Body of pancreas (tissue), 4 donors: ENCODE measurements around the gene PACS1. TPM values are rescaled to one million over a fixed set of nuclear protein-coding genes. Genes with fewer than 3 reads are reported as not detected.

Experiments used
- ATAC-seq: fragments of 150-250 bp; one replicate; pipeline ENCODE4 v1.9.1; 2016
- DNase-seq, 4 donors: peaks; one replicate each; pipeline ENCODE4 v3.0.0-alpha.2; 2019
- H3K27ac ChIP-seq, 4 donors: fragments of 200-600 bp; sonication (generic); 1 replicate in 3 of 4; 2 replicates in 1 of 4; pipeline versions ENCODE4 v1.5.1 to v1.6.1; 2016 to 2019; ENCODE audit warnings: mild to moderate bottlenecking in 1 of 4, mixed read lengths in 1 of 4, moderate library complexity in 1 of 4
- H3K27me3 ChIP-seq, 2 donors: fragments of 200-600 bp; sonication (generic); one replicate each; pipeline ENCODE4 v1.6.0; 2016; ENCODE audit warnings: mild to moderate bottlenecking in 1 of 2
- H3K36me3 ChIP-seq, 2 donors: fragments of 200-600 bp; sonication (generic); replicated peaks in 1 of 2; 2 replicates each; pipeline ENCODE4 v1.5.1; 2016; ENCODE audit warnings: low read depth in 2 of 2; ENCODE audit not compliant: insufficient read depth in 1 of 2
- H3K4me1 ChIP-seq: fragments of 200-600 bp; sonication (generic); one replicate; pipeline ENCODE4 v1.6.0; 2016
- H3K4me3 ChIP-seq, 2 donors: fragments of 200-600 bp; sonication (generic); 1 replicate in 1 of 2; 2 replicates in 1 of 2; pipeline ENCODE4 v1.5.1; 2016 to 2019
- H3K9me3 ChIP-seq, 3 donors: fragments of 200-600 bp; sonication (generic); 1 replicate in 2 of 3; 2 replicates in 1 of 3; pipeline ENCODE4 v1.5.1; 2016
- POLR2A ChIP-seq, 3 donors: fragments of 450-650 bp; IDR thresholded peaks; one replicate each; pipeline ENCODE4 v1.6.1; 2016; ENCODE audit warnings: antibody characterized with exemption in 3 of 3, mild to moderate bottlenecking in 2 of 3
- WGBS, 2 donors: methylation state at CpG; one replicate each; pipeline ENCODE4 v1.1.5; 2017; 5-methylcytosine and 5-hydroxymethylcytosine counted together
- intact Hi-C: fragments of 100-400 bp; cut with DNase I; formaldehyde crosslinking; loops from one replicate; pipeline ENCODE4 v1.15.1; 2023
- total RNA-seq, 2 donors: library from RNA; depleted of rRNA; stranded (reverse); fragments of >200 nt; gene quantifications; one replicate each; pipeline ENCODE4 v1.1.0, GENCODE V29; 2016
- TF ChIP-seq, protein P1 (sequence below), 7 experiments: fragments of 450-650 bp in 4 of 7; fragments of 200-600 bp in 3 of 7; sonication (generic) in 3 of 7; IDR thresholded peaks; one replicate each; pipeline ENCODE4 v1.5.1; 2016 to 2019; ENCODE audit warnings: antibody characterized with exemption in 7 of 7

The PACS1 gene
- total RNA-seq, 2 donors from 2014 or later, result 17.5 to 19.7 TPM

DNA sequence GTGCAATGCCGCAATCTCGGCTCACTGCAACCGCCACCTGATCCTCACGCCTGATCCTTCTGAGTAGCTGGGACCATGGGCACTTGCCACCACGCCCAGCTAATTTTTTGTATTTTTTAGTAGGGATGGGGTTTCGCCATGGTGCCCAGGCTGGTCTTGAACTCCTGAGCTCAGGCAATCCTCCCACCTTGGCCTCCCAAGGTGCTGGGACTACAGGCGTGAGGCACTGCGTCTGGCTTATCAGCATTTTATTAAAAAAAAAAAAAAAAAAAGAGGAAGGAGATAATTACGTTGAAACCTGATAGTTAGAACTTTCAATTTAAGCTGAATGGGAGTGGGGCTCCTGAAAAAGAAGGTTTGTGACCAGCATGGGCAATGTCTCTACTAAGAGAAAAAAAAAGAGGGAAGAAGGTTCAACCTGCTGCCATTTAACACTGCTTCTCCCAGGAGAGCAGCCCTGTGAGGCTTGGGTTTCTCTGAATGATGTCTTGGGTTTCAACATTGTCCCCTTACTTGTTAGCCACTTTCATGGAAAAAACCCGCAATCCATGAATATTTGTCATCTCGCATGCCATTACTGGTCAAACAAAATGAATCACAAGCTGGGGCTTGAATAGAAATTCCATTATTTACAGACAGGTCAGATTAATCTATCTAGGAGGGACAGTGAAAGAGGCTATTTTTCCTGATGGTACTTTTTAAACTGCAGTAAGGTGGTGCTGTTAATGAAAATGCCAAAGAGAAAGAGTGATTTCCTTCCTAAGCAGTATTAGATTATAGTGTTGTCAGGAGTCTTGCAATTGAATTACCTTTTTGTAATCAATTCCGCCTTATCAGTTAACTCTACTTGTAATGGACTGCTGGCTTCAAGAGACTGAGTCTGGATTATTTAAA lies 72.5 kb downstream of the PACS1 start:
- WGBS, 2 donors, result 54 to 57% methylated on average over 12 of the region's 12 CpGs
- H3K27ac ChIP-seq, result peak overlapping the region; percentile 45 to 79 (median 58)
- no peaks in the 10 kb centered on the region for H3K36me3 ChIP-seq
- H3K9me3 ChIP-seq, result no peaks in the 10 kb centered on the region
- H3K4me1 ChIP-seq, result peaks cover 51% of the 10 kb centered on the region
- DNase-seq (peak in 1 of 4 donors; percentile 11), ATAC-seq (peak; percentile 25)
- intact Hi-C loops, result no loop called here
- TF ChIP-seq, protein P1, sequence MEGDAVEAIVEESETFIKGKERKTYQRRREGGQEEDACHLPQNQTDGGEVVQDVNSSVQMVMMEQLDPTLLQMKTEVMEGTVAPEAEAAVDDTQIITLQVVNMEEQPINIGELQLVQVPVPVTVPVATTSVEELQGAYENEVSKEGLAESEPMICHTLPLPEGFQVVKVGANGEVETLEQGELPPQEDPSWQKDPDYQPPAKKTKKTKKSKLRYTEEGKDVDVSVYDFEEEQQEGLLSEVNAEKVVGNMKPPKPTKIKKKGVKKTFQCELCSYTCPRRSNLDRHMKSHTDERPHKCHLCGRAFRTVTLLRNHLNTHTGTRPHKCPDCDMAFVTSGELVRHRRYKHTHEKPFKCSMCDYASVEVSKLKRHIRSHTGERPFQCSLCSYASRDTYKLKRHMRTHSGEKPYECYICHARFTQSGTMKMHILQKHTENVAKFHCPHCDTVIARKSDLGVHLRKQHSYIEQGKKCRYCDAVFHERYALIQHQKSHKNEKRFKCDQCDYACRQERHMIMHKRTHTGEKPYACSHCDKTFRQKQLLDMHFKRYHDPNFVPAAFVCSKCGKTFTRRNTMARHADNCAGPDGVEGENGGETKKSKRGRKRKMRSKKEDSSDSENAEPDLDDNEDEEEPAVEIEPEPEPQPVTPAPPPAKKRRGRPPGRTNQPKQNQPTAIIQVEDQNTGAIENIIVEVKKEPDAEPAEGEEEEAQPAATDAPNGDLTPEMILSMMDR (IDR thresholded peaks at IDR 0.05), result no peak
- no peak for TF ChIP-seq POLR2A (IDR thresholded peaks at IDR 0.05)
- H3K27me3 ChIP-seq, result no peaks in the 10 kb centered on the region
- H3K4me3 ChIP-seq, result no peak overlapping the region

DNA sequence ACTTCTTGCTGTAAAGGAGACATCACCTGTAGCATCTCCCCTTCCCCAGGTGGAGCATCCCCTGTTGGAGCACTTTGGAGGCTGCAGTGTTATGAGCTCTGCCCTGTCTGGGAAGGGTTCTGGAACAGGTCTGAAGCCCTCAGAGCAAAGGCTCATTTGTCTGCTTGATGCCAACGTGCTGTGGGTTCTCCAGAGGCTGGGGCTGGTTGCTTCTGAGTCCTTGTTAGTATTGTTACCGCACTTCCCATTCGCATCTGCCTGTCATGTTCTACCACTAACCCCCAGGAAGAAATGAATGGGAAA lies 73.1 kb downstream of the PACS1 start:
- Histone ChIP-seq H3K4me3 (no peak overlapping the region), H3K9me3 (no peaks in the 10 kb centered on the region), H3K36me3 (no peaks in the 10 kb centered on the region), H3K27ac (peak overlapping the region; percentile 45 to 79 (median 58)), H3K27me3 (no peaks in the 10 kb centered on the region), H3K4me1 (peaks cover 50% of the 10 kb centered on the region)
- DNase-seq, result no peak
- intact Hi-C loops, result no loop called here
- 54 to 59% methylated on average over 3 of the region's 3 CpGs for WGBS, 2 donors
- peak; percentile 8 for ATAC-seq
- no peak for TF ChIP-seq POLR2A (IDR thresholded peaks at IDR 0.05)
- TF ChIP-seq, protein P1 (IDR thresholded peaks at IDR 0.05), result no peak

DNA sequence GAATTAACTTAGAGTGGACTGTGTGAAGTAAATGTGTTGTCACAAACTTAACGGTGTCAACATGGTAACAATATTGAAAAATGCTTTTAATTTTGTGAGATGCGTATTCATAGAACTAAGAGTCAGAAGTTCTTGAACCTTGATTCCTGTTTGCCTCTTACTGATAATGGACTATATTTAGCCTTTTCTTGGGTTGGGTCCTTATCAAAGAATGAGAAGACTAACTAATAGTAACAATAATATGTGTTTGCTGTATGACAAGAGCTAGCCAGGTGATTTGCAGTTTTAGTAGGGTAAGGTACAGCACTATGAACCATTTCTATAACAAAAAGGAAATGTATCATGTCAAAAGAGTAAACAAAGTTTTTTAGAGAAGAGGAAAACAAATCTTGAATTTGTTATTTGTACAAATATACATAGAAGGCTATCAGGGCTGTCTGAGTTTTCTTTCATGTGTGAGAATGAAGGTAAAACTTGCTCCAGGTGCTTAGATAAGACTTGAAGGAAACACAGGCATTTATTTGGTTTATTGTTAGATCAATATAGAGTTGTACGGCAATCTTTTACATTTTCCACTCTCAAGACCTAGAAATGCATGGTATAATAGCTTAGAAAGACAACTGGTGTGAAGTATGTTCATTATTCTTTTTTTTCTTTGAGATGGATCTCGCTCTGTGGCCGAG lies 74.1 kb downstream of the PACS1 start:
- intact Hi-C loops, result no loop called here
- WGBS, 2 donors, result 46 to 50% methylated on average over 5 of the region's 5 CpGs
- Histone ChIP-seq H3K27me3 (no peaks in the 10 kb centered on the region), H3K36me3 (no peaks in the 10 kb centered on the region), H3K4me3 (no peak overlapping the region), H3K9me3 (no peaks in the 10 kb centered on the region), H3K4me1 (peaks cover 50% of the 10 kb centered on the region), H3K27ac (peak overlapping the region; percentile 45 to 79 (median 58))
- no peak for DNase-seq
- no peak for TF ChIP-seq POLR2A (IDR thresholded peaks at IDR 0.05)
- TF ChIP-seq, protein P1 (IDR thresholded peaks at IDR 0.05), result no peak
- ATAC-seq, result peak; percentile 68

DNA sequence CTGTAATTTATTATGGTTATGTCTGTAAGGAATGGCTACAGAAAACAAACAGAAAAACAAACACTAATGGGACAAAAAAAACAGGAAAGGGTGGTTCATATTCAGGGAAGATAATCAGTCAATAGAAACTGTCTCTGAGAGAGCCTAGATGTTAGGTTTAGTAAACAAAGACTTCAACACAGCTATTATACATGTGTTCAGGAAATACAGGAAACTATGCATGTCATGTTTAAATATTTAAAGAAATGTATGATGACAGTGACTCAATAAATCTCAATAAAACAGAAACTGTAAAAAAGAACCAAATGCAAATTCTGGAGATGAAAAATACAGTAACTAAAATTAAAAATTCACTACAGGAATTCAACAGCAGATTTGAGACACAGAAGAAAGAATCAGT lies 76.0 kb downstream of the PACS1 start:
- no peak for TF ChIP-seq POLR2A (IDR thresholded peaks at IDR 0.05)
- TF ChIP-seq, protein P1 (IDR thresholded peaks at IDR 0.05), result no peak
- DNase-seq, result no peak
- Histone ChIP-seq H3K9me3 (no peaks in the 10 kb centered on the region), H3K27ac (no peak overlapping the region), H3K36me3 (no peaks in the 10 kb centered on the region), H3K27me3 (no peaks in the 10 kb centered on the region), H3K4me3 (no peak overlapping the region), H3K4me1 (peaks cover 41% of the 10 kb centered on the region)
- intact Hi-C loops, result no loop called here
- no peak for ATAC-seq
